DMS53 treated with DMSO at 0.1 percent for 48 hours (cell line): ENCODE results near the gene LRRC38.
"Not testable (repeated sequence)": the region's sequence is repeated elsewhere in the genome, so short reads cannot be mapped to it uniquely, and the experiment has no call there.

ENCODE experiments used
- DNase-seq: peaks from one replicate; lab custom pipeline; 2025; ENCODE audit not compliant: unreplicated experiment; lab: John Stamatoyannopoulos, UW

The LRRC38 gene

GRCh38 chr1:13513895-13514546, at the start of gene LRRC38:
Gene LRRC38 (minus strand): TSS chr1:13514003. CDS start chr1:13513593, 410 bp downstream.
- no peak for DNase-seq

GRCh38 chr1:13562981-13563380, 49.2 kb upstream of the LRRC38 start:
- DNase-seq: not testable (repeated sequence)

GRCh38 chr1:13560541-13560940, 46.7 kb upstream of the LRRC38 start:
- DNase-seq: no peak

GRCh38 chr1:13556224-13556764, 42.5 kb upstream of the LRRC38 start:
- DNase-seq: no peak

GRCh38 chr1:13554798-13555197, 41.0 kb upstream of the LRRC38 start:
- no peak for DNase-seq

- DNase-seq: no peak
Observed at GRCh38 chr1:13550663-13551062, 36.9 kb upstream of the LRRC38 start.

GRCh38 chr1:13549521-13549920, 35.7 kb upstream of the LRRC38 start:
- DNase-seq: no peak

GRCh38 chr1:13549021-13549420, 35.2 kb upstream of the LRRC38 start:
- no peak for DNase-seq

GRCh38 chr1:13548281-13548680, 34.5 kb upstream of the LRRC38 start:
- no peak for DNase-seq

- DNase-seq: no peak
Observed at GRCh38 chr1:13546791-13547190, 33.0 kb upstream of the LRRC38 start.

- no peak for DNase-seq
Observed at GRCh38 chr1:13544221-13544556, 30.4 kb upstream of the LRRC38 start.

GRCh38 chr1:13543451-13544220, 29.8 kb upstream of the LRRC38 start:
- no peak for DNase-seq

- DNase-seq: no peak
Observed at GRCh38 chr1:13541435-13542215, 27.8 kb upstream of the LRRC38 start.

GRCh38 chr1:13540866-13541265, 27.1 kb upstream of the LRRC38 start:
- no peak for DNase-seq

GRCh38 chr1:13539683-13540082, 25.9 kb upstream of the LRRC38 start:
- no peak for DNase-seq

GRCh38 chr1:13538832-13539231, 25.0 kb upstream of the LRRC38 start:
- no peak for DNase-seq

GRCh38 chr1:13536571-13536970, 22.8 kb upstream of the LRRC38 start:
- DNase-seq: no peak

GRCh38 chr1:13535227-13535626, 21.4 kb upstream of the LRRC38 start:
- no peak for DNase-seq

GRCh38 chr1:13528320-13528719, 14.5 kb upstream of the LRRC38 start:
- DNase-seq: no peak

- DNase-seq: no peak
Observed at GRCh38 chr1:13523780-13524477, 10.1 kb upstream of the LRRC38 start.

- no peak for DNase-seq
Observed at GRCh38 chr1:13520985-13521384, 7.2 kb upstream of the LRRC38 start.
